Stimulated activated CD4-positive, alpha-beta T cell treated with anti-CD3 and anti-CD28 coated beads, Interleukin-1b, Interleukin-23, amount 100 ng/mL, for 1 hour (primary cell): ENCODE measurements around the gene NFKBIB.
"Not testable (repeated sequence)": the region's sequence is repeated elsewhere in the genome, so short reads cannot be mapped to it uniquely, and the experiment has no call there.

Experiments
- DNase-seq, 2 donors: peaks; one replicate each; pipeline ENCODE4 v3.0.0-alpha.2; 2020; ENCODE audit warnings: low read depth in 2 of 2

The NFKBIB gene

GRCh38 chr19:38928391-38929001, 28.7 kb downstream of the NFKBIB start:
- DNase-seq: no peak

- peak; percentile 77 to 88 for DNase-seq
These were observed 30.4 kb downstream of the NFKBIB start, which contains the start of gene SARS2 for GRCh38 chr19:38929929-38930775. SARS2 (minus strand) TSS chr19:38930763; CDS start chr19:38930736, 27 bp downstream.

GRCh38 chr19:38930776-38931520, 31.2 kb downstream of the NFKBIB start, which contains the start of gene MRPS12:
MRPS12 (plus strand) TSS chr19:38930944; CDS start chr19:38931295, 351 bp downstream.
- DNase-seq: peak; percentile 94 to 96

GRCh38 chr19:38931521-38931793, 31.7 kb downstream of the NFKBIB start:
- DNase-seq: no peak

GRCh38 chr19:38932425-38933179, 32.8 kb downstream of the NFKBIB start:
- no peak for DNase-seq

- DNase-seq: no peak
These were observed 33.8 kb downstream of the NFKBIB start for GRCh38 chr19:38933544-38933943.

- DNase-seq: no peak
These were observed 40.2 kb downstream of the NFKBIB start for GRCh38 chr19:38939957-38940356.

GRCh38 chr19:38941466-38941865, 41.7 kb downstream of the NFKBIB start:
- DNase-seq: not testable (repeated sequence)

- DNase-seq: no peak
These were observed 42.2 kb downstream of the NFKBIB start for GRCh38 chr19:38941979-38942378.

- no peak for DNase-seq
These were observed 42.9 kb downstream of the NFKBIB start for GRCh38 chr19:38942471-38943181.

- no peak for DNase-seq
These were observed 45.3 kb downstream of the NFKBIB start for GRCh38 chr19:38944981-38945506.

GRCh38 chr19:38945562-38946228, 45.9 kb downstream of the NFKBIB start:
- no peak for DNase-seq

- DNase-seq: no peak
These were observed 46.7 kb downstream of the NFKBIB start for GRCh38 chr19:38946229-38947010.

GRCh38 chr19:38949580-38950367, 50.0 kb downstream of the NFKBIB start:
- peak; percentile 50 to 63 for DNase-seq

GRCh38 chr19:38951187-38951586, 51.4 kb downstream of the NFKBIB start:
- DNase-seq: no peak

- DNase-seq: no peak
These were observed 52.8 kb downstream of the NFKBIB start for GRCh38 chr19:38952395-38953165.

- no peak for DNase-seq
These were observed 53.9 kb downstream of the NFKBIB start for GRCh38 chr19:38953677-38954076.

GRCh38 chr19:38956264-38956663, 56.5 kb downstream of the NFKBIB start:
- DNase-seq: no peak
